ENCODE results near the gene PHEX. TPM values are rescaled to one million over a fixed set of nuclear protein-coding genes. Genes with fewer than 3 reads are reported as not detected.

Gene PHEX
- total RNA-seq, result 0.12 and 1.4 TPM in 2 replicates

GRCh38 chrX:22032084-22032483 lies at the start of gene PHEX:
Gene PHEX (plus strand): TSS chrX:22032325. CDS start chrX:22033006, 681 bp downstream.

DNA sequence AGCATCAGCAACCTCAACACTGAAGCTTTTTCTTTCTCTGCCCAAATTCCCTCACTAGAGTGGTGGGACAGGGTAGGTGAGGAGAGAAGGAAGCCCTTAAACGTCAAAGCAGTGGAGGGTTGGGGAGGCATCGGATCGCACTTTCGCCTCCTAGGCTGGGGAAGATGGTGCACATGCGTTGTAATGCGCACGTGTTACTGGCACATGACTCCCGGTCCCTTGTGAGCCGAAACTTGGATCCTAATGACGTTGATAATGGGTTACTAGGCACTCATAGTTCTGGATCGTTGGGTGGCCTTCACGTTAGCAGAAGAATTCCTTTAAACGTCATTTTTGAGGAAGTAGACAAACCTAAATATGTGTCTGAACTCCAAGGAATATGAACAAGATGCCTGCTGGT lies 240.5 kb downstream of the PHEX start, which contains the start of gene CBLL2:
Gene CBLL2, plus strand, starts transcription at position 301 of the 400 bp plus-strand sequence. Its CDS starts 79 bp downstream, at position 380.

Other genes starting within 250 kb of the PHEX start
- gene MBTPS2, start 192.7 kb upstream of the PHEX start, total RNA-seq, result 6.8 and 7.4 TPM in 2 replicates
- 0.70 and 1.8 TPM in 2 replicates for gene YY2, start 176.3 kb upstream of the PHEX start, total RNA-seq
- 61.1 and 82.7 TPM in 2 replicates for gene SMS, start 91.6 kb upstream of the PHEX start, total RNA-seq
- not detected in 2 replicates for gene CBLL2, start 240.6 kb downstream of the PHEX start, total RNA-seq

Data from pericardium fibroblast (primary cell).